Measurements from ENCODE around the gene CSMD2. TPM values are rescaled to one million over a fixed set of nuclear protein-coding genes. Genes with fewer than 3 reads are reported as not detected.

CSMD2 gene
- total RNA-seq, 5 donors from 2014 or later (not counting 1 experiment from before 2014, with no cell fraction given), result 0.03 TPM; not detected in 4

- peaks cover 28 to 52% of the 10 kb centered on the region in 2 donors for H3K27me3 Mint-ChIP-seq
- DNase-seq (no peak), ATAC-seq (replicated peaks in 1 of 4) (no peak)
- no peaks in the 10 kb centered on the region for H3K9me3 Mint-ChIP-seq
- 0% methylated on average over 1 of the region's 7 CpGs for WGBS (ENCODE audit: insufficient coverage)
- POLR2A ChIA-PET, result no interaction called here
- Histone ChIP-seq H3K4me3 (ENCODE audit: control insufficient read depth in 1 of 2, extremely low read depth in 1 of 2, low read length in 1 of 2) (no peak overlapping the region), H3K27me3 (replicated peaks in 1 of 2; ENCODE audit: control insufficient read depth in 2 of 2, extremely low read depth in 1 of 2, insufficient read depth in 2 of 2, low read length in 1 of 2) (peaks cover 0 to 29% of the 10 kb centered on the region in 2 experiments), H3K27ac (ENCODE audit: low read length) (no peak overlapping the region), H3K9me3 (no peaks in the 10 kb centered on the region), H3K4me1 (ENCODE audit: control insufficient read depth in 1 of 2, extremely low read depth in 1 of 2, insufficient read depth in 2 of 2, low read length in 2 of 2) (no peaks in the 10 kb centered on the region), H3K36me3 (ENCODE audit: control insufficient read depth in 2 of 2, extremely low read depth in 1 of 2, insufficient read depth in 1 of 2, low read length in 1 of 2) (no peaks in the 10 kb centered on the region)
- no peaks in the 10 kb centered on the region for H3K36me3 Mint-ChIP-seq
- H3K4me1 Mint-ChIP-seq, result peaks cover 0 to 4% (median 0%) of the 10 kb centered on the region in 3 donors
- CTCF ChIA-PET, result no interaction called here
- H3K4me3 Mint-ChIP-seq, result no peak overlapping the region
- H3K27ac Mint-ChIP-seq, result no peak overlapping the region
Observed at GRCh38 chr1:33615546-33615945, 549.5 kb downstream of the CSMD2 start.

GRCh38 chr1:33610864-33611455 lies 554.1 kb downstream of the CSMD2 start:
- H3K36me3 ChIP-seq (ENCODE audit: control insufficient read depth in 2 of 2, extremely low read depth in 1 of 2, insufficient read depth in 1 of 2, low read length in 1 of 2), result no peaks in the 10 kb centered on the region
- POLR2A ChIA-PET, result no interaction called here
- no peaks in the 10 kb centered on the region for H3K4me1 ChIP-seq (ENCODE audit: control insufficient read depth in 1 of 2, extremely low read depth in 1 of 2, insufficient read depth in 2 of 2, low read length in 2 of 2)
- WGBS (ENCODE audit: insufficient coverage), result 89% methylated on average over 11 of the region's 14 CpGs
- no peaks in the 10 kb centered on the region for H3K9me3 ChIP-seq
- Mint-ChIP-seq H3K9me3 (no peaks in the 10 kb centered on the region), H3K27me3 (peaks cover 14 to 25% of the 10 kb centered on the region in 2 donors), H3K4me1 (peaks cover 0 to 4% (median 0%) of the 10 kb centered on the region in 3 donors), H3K27ac (no peak overlapping the region), H3K36me3 (no peaks in the 10 kb centered on the region), H3K4me3 (no peak overlapping the region)
- DNase-seq (no peak), ATAC-seq (replicated peaks in 1 of 4) (no peak)
- no peak overlapping the region for H3K4me3 ChIP-seq (ENCODE audit: control insufficient read depth in 1 of 2, extremely low read depth in 1 of 2, low read length in 1 of 2)
- peaks cover 0 to 14% of the 10 kb centered on the region in 2 experiments for H3K27me3 ChIP-seq (replicated peaks in 1 of 2; ENCODE audit: control insufficient read depth in 2 of 2, extremely low read depth in 1 of 2, insufficient read depth in 2 of 2, low read length in 1 of 2)
- CTCF ChIA-PET, result no interaction called here
- H3K27ac ChIP-seq (ENCODE audit: low read length), result no peak overlapping the region

- Histone ChIP-seq H3K9me3 (no peaks in the 10 kb centered on the region), H3K36me3 (ENCODE audit: control insufficient read depth in 2 of 2, extremely low read depth in 1 of 2, insufficient read depth in 1 of 2, low read length in 1 of 2) (no peaks in the 10 kb centered on the region), H3K27ac (ENCODE audit: low read length) (no peak overlapping the region), H3K4me3 (ENCODE audit: control insufficient read depth in 1 of 2, extremely low read depth in 1 of 2, low read length in 1 of 2) (no peak overlapping the region), H3K27me3 (replicated peaks in 1 of 2; ENCODE audit: control insufficient read depth in 2 of 2, extremely low read depth in 1 of 2, insufficient read depth in 2 of 2, low read length in 1 of 2) (peaks cover 0 to 14% of the 10 kb centered on the region in 2 experiments), H3K4me1 (ENCODE audit: control insufficient read depth in 1 of 2, extremely low read depth in 1 of 2, insufficient read depth in 2 of 2, low read length in 2 of 2) (no peaks in the 10 kb centered on the region)
- Mint-ChIP-seq H3K27ac (no peak overlapping the region), H3K4me1 (no peaks in the 10 kb centered on the region), H3K4me3 (no peak overlapping the region), H3K36me3 (no peaks in the 10 kb centered on the region), H3K27me3 (peaks cover 14 to 21% of the 10 kb centered on the region in 2 donors), H3K9me3 (no peaks in the 10 kb centered on the region)
- CTCF ChIA-PET, result no interaction called here
- DNase-seq (no peak), ATAC-seq (replicated peaks in 1 of 4) (no peak)
- POLR2A ChIA-PET, result no interaction called here
- WGBS (ENCODE audit: insufficient coverage), result 52% methylated on average over 3 of the region's 3 CpGs
Observed at GRCh38 chr1:33610391-33610790, 554.6 kb downstream of the CSMD2 start.

GRCh38 chr1:33609739-33610138 lies 555.3 kb downstream of the CSMD2 start:
- CTCF ChIA-PET, result no interaction called here

GRCh38 chr1:33608825-33609400 lies 556.1 kb downstream of the CSMD2 start:
- H3K27ac ChIP-seq (ENCODE audit: low read length), result no peak overlapping the region
- Mint-ChIP-seq H3K9me3 (no peaks in the 10 kb centered on the region), H3K36me3 (no peaks in the 10 kb centered on the region), H3K27me3 (peaks cover 6 to 9% of the 10 kb centered on the region in 2 donors), H3K4me3 (no peak overlapping the region), H3K27ac (no peak overlapping the region), H3K4me1 (no peaks in the 10 kb centered on the region)
- CTCF ChIA-PET, result no interaction called here
- no peaks in the 10 kb centered on the region for H3K9me3 ChIP-seq
- WGBS (ENCODE audit: insufficient coverage), result 84% methylated on average over 7 of the region's 9 CpGs
- no peak overlapping the region for H3K4me3 ChIP-seq (ENCODE audit: control insufficient read depth in 1 of 2, extremely low read depth in 1 of 2, low read length in 1 of 2)
- ATAC-seq (replicated peaks in 1 of 4) (no peak), DNase-seq (no peak)
- peaks cover 0 to 9% of the 10 kb centered on the region in 2 experiments for H3K27me3 ChIP-seq (replicated peaks in 1 of 2; ENCODE audit: control insufficient read depth in 2 of 2, extremely low read depth in 1 of 2, insufficient read depth in 2 of 2, low read length in 1 of 2)
- H3K36me3 ChIP-seq (ENCODE audit: control insufficient read depth in 2 of 2, extremely low read depth in 1 of 2, insufficient read depth in 1 of 2, low read length in 1 of 2), result no peaks in the 10 kb centered on the region
- POLR2A ChIA-PET, result no interaction called here
- no peaks in the 10 kb centered on the region for H3K4me1 ChIP-seq (ENCODE audit: control insufficient read depth in 1 of 2, extremely low read depth in 1 of 2, insufficient read depth in 2 of 2, low read length in 2 of 2)

More at GRCh38 chr1:33609739-33610138, 555.3 kb downstream of the CSMD2 start:
- H3K36me3 ChIP-seq (ENCODE audit: control insufficient read depth in 2 of 2, extremely low read depth in 1 of 2, insufficient read depth in 1 of 2, low read length in 1 of 2), result no peaks in the 10 kb centered on the region
- no peak overlapping the region for H3K4me3 Mint-ChIP-seq
- H3K27me3 ChIP-seq (replicated peaks in 1 of 2; ENCODE audit: control insufficient read depth in 2 of 2, extremely low read depth in 1 of 2, insufficient read depth in 2 of 2, low read length in 1 of 2), result peaks cover 0 to 13% of the 10 kb centered on the region in 2 experiments
- WGBS (ENCODE audit: insufficient coverage), result 80% methylated on average over 2 of the region's 5 CpGs
- H3K27me3 Mint-ChIP-seq, result peaks cover 10 to 16% of the 10 kb centered on the region in 2 donors
- DNase-seq, result no peak
- no peaks in the 10 kb centered on the region for H3K9me3 Mint-ChIP-seq
- POLR2A ChIA-PET, result no interaction called here
- no peaks in the 10 kb centered on the region for H3K4me1 Mint-ChIP-seq
- ATAC-seq (replicated peaks in 1 of 4), result no peak
- H3K9me3 ChIP-seq, result no peaks in the 10 kb centered on the region
- no peaks in the 10 kb centered on the region for H3K4me1 ChIP-seq (ENCODE audit: control insufficient read depth in 1 of 2, extremely low read depth in 1 of 2, insufficient read depth in 2 of 2, low read length in 2 of 2)
- H3K4me3 ChIP-seq (ENCODE audit: control insufficient read depth in 1 of 2, extremely low read depth in 1 of 2, low read length in 1 of 2), result no peak overlapping the region
- no peaks in the 10 kb centered on the region for H3K36me3 Mint-ChIP-seq
- no peak overlapping the region for H3K27ac ChIP-seq (ENCODE audit: low read length)
- no peak overlapping the region for H3K27ac Mint-ChIP-seq

- no peak overlapping the region for H3K4me3 ChIP-seq (ENCODE audit: control insufficient read depth in 1 of 2, extremely low read depth in 1 of 2, low read length in 1 of 2)
- WGBS (ENCODE audit: insufficient coverage), result 85% methylated on average over 11 of the region's 12 CpGs
- ChIA-PET CTCF (no interaction called here), POLR2A (no interaction called here)
- Mint-ChIP-seq H3K27ac (no peak overlapping the region), H3K4me1 (no peaks in the 10 kb centered on the region), H3K36me3 (no peaks in the 10 kb centered on the region), H3K9me3 (no peaks in the 10 kb centered on the region), H3K4me3 (no peak overlapping the region), H3K27me3 (no peaks in the 10 kb centered on the region)
- DNase-seq, result no peak
- H3K27ac ChIP-seq (ENCODE audit: low read length), result no peak overlapping the region
- H3K36me3 ChIP-seq (ENCODE audit: control insufficient read depth in 2 of 2, extremely low read depth in 1 of 2, insufficient read depth in 1 of 2, low read length in 1 of 2), result no peaks in the 10 kb centered on the region
- no peaks in the 10 kb centered on the region for H3K9me3 ChIP-seq
- no peaks in the 10 kb centered on the region for H3K4me1 ChIP-seq (ENCODE audit: control insufficient read depth in 1 of 2, extremely low read depth in 1 of 2, insufficient read depth in 2 of 2, low read length in 2 of 2)
- peaks cover 0 to 5% of the 10 kb centered on the region in 2 experiments for H3K27me3 ChIP-seq (replicated peaks in 1 of 2; ENCODE audit: control insufficient read depth in 2 of 2, extremely low read depth in 1 of 2, insufficient read depth in 2 of 2, low read length in 1 of 2)
- ATAC-seq (replicated peaks in 1 of 4), result no peak
Observed at GRCh38 chr1:33607444-33608005, 557.5 kb downstream of the CSMD2 start.
